Spleen (tissue), 13 donors: ENCODE measurements around the gene RNF222. TPM values are rescaled to one million over a fixed set of nuclear protein-coding genes. Genes with fewer than 3 reads are reported as not detected.

Source experiments
- DNase-seq: peaks from one replicate; pipeline ENCODE4 v3.0.0-alpha.2; 2020
- H3K27ac ChIP-seq, 8 donors: fragments of 200-600 bp; sonication (generic) in 7 of 8; 1 replicate in 4 of 8; 2 replicates in 4 of 8; pipeline versions ENCODE4 v1.5.0 to v1.8.0; 2016 to 2021; ENCODE audit warnings: inconsistent platforms in 4 of 8, mild to moderate bottlenecking in 4 of 8, moderate library complexity in 1 of 8
- H3K27me3 ChIP-seq, 7 donors: fragments of 200-600 bp; sonication (generic) in 6 of 7; replicated peaks in 1 of 7; 1 replicate in 4 of 7; 2 replicates in 3 of 7; pipeline versions ENCODE4 v1.5.0 to v1.8.0; 2016 to 2021; ENCODE audit warnings: inconsistent platforms in 3 of 7, mild to moderate bottlenecking in 1 of 7
- H3K36me3 ChIP-seq, 6 donors: fragments of 200-600 bp; sonication (generic) in 5 of 6; 1 replicate in 4 of 6; 2 replicates in 2 of 6; pipeline versions ENCODE4 v1.5.0 to v1.8.0; 2016 to 2021; ENCODE audit warnings: inconsistent platforms in 2 of 6
- H3K4me1 ChIP-seq, 6 donors: fragments of 200-600 bp; sonication (generic) in 5 of 6; 1 replicate in 3 of 6; 2 replicates in 3 of 6; pipeline versions ENCODE4 v1.5.0 to v1.8.0; 2016 to 2021; ENCODE audit warnings: inconsistent platforms in 3 of 6
- H3K4me3 ChIP-seq, 8 donors: fragments of 200-600 bp; sonication (generic) in 7 of 8; 1 replicate in 4 of 8; 2 replicates in 4 of 8; pipeline versions ENCODE4 v1.5.0 to v1.8.0; 2016 to 2021; ENCODE audit warnings: inconsistent platforms in 4 of 8, mild to moderate bottlenecking in 4 of 8, moderate library complexity in 2 of 8
- H3K9me3 ChIP-seq, 8 donors: fragments of 200-600 bp; sonication (generic) in 7 of 8; 1 replicate in 4 of 8; 2 replicates in 4 of 8; pipeline versions ENCODE4 v1.5.0 to v1.8.0; 2016 to 2021; ENCODE audit warnings: inconsistent platforms in 4 of 8
- POLR2A ChIP-seq, 3 donors: fragments of 450-650 bp; IDR thresholded peaks; one replicate each; pipeline ENCODE4 v1.5.1; 2017; ENCODE audit warnings: antibody characterized with exemption in 3 of 3, mild to moderate bottlenecking in 1 of 3
- POLR2AphosphoS5 ChIP-seq, 3 donors: sonication (generic); formaldehyde crosslinking; IDR thresholded peaks; one replicate each; pipeline ENCODE4 v1.5.1; 2017; ENCODE audit warnings: antibody characterized with exemption in 3 of 3
- WGBS, 5 donors: extraction: QIAGEN DNeasy Blood & Tissue Kit in 3 of 5; methylation state at CpG; one replicate each; pipeline versions ENCODE4 v1.1.5 to v1.1.7; 2013 to 2018; 5-methylcytosine and 5-hydroxymethylcytosine counted together
- intact Hi-C: fragments of 100-400 bp; cut with DNase I; formaldehyde crosslinking; loops from one replicate; pipeline ENCODE4 v1.15.0; 2023; ENCODE audit warnings: low total_unique reads
- long read RNA-seq, 2 donors: transcript quantifications; one replicate each; lab custom pipeline, GENCODE V29; 2026
- polyA plus RNA-seq, 3 donors: library from polyadenylated mRNA; stranded (reverse); fragments of 200-250 nt; gene quantifications; one replicate each; pipeline ENCODE4 v1.2.1, GENCODE V29; 2013
- total RNA-seq, 7 donors: library from RNA; depleted of rRNA in 3 of 7; stranded (reverse); fragments of >200 nt in 3 of 7; fragmentation: NEBNext Ultra II Directional in 4 of 7; extraction: Animal tissue kit (Norgen Biotek cat#: 25700) in 4 of 7; gene quantifications; one replicate each; pipeline versions ENCODE4 v1.1.0 to v1.2.1, GENCODE V29; 2016 to 2021
- TF ChIP-seq, protein P1 (sequence below), 11 experiments: fragments of 200-600 bp in 7 of 11; fragments of 450-650 bp in 4 of 11; sonication (generic) in 4 of 11; IDR thresholded peaks in 8 of 11; conservative IDR thresholded peaks in 3 of 11; 1 replicate in 7 of 11; 2 replicates in 4 of 11; pipeline versions ENCODE4 v1.4.0 to v1.8.0; 2016 to 2021; ENCODE audit warnings: antibody characterized with exemption in 11 of 11, inconsistent platforms in 4 of 11, mild to moderate bottlenecking in 1 of 11
- donor health status: healthy with polysubstance abuse.
- donor health status: DM: no; HTN: no; CAD: no; lungs with moderate emphysema.
- donor health status: DM: no; HTN: no; CAD: no.
- donor health status: Bipolar disorder and iron deficiency.
- donor health status: healthy.
- donor health status: DM: no; HTN: no; CAD: no.
- donor health status: DM: yes; HTN: yes; CAD: no.

The RNF222 gene, protein sequence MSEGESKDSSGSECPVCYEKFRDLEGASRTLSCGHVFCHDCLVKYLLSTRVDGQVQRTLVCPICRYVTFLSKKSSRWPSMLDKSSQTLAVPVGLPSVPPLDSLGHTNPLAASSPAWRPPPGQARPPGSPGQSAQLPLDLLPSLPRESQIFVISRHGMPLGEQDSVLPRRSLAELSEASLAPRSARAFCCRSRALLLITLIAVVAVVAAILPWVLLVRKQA
- total RNA-seq (not detected), polyA plus RNA-seq (under 1 TPM in 2 of 3 donors, not detected in 1; 0.03 to 0.05 TPM)
- long read RNA-seq, donor 1 = 0 reads
- long read RNA-seq, donor 2 = 0 reads

DNA sequence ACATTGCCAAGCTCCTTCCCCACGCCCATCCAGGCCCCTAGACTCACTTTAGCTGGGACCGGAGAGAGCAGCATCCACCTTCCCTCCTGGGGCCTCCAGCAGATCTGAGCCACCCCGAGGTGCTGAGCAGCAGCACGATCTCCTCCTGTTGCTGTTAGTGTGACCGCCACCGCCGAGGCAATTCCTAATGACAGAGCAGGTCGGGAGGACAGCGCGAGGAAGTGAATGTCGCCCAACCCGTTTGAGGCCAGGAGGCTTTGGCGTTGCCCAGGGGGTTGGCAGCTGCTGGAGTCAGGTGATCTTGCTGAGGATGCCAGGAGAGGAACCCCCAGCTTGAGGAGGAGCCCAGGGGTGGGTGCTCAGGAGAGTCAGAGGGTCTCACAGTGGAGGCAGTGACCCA is at the start of gene RNF222:
RNF222 (minus strand) TSS at position 192 of the 400 bp plus-strand sequence. CDS start 4,366 bp downstream, outside the sequence.
- H3K27me3 ChIP-seq = peaks cover 0 to 70% (median 0%) of the 10 kb centered on the region in 7 donors
- no peaks in the 10 kb centered on the region for H3K9me3 ChIP-seq
- peaks cover 0 to 17% (median 8%) of the 10 kb centered on the region in 6 donors for H3K4me1 ChIP-seq
- WGBS, 5 donors = 57 to 67% (median 62%) methylated on average over 8 to 13 of the region's 13 CpGs
- H3K36me3 ChIP-seq = no peaks in the 10 kb centered on the region
- TF ChIP-seq, protein P1, sequence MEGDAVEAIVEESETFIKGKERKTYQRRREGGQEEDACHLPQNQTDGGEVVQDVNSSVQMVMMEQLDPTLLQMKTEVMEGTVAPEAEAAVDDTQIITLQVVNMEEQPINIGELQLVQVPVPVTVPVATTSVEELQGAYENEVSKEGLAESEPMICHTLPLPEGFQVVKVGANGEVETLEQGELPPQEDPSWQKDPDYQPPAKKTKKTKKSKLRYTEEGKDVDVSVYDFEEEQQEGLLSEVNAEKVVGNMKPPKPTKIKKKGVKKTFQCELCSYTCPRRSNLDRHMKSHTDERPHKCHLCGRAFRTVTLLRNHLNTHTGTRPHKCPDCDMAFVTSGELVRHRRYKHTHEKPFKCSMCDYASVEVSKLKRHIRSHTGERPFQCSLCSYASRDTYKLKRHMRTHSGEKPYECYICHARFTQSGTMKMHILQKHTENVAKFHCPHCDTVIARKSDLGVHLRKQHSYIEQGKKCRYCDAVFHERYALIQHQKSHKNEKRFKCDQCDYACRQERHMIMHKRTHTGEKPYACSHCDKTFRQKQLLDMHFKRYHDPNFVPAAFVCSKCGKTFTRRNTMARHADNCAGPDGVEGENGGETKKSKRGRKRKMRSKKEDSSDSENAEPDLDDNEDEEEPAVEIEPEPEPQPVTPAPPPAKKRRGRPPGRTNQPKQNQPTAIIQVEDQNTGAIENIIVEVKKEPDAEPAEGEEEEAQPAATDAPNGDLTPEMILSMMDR (IDR thresholded peaks at IDR 0.05 in 8 of 11, conservative IDR thresholded peaks at IDR 0.05 in 3 of 11) = no peak
- TF ChIP-seq POLR2AphosphoS5 (IDR thresholded peaks at IDR 0.05) (no peak), POLR2A (IDR thresholded peaks at IDR 0.05) (no peak)
- no peak within 1 kb of the TSS for H3K4me3 ChIP-seq
- intact Hi-C loops = no loop called here
- no peak within 1 kb of the TSS for H3K27ac ChIP-seq
- peak; percentile 36 for DNase-seq

DNA sequence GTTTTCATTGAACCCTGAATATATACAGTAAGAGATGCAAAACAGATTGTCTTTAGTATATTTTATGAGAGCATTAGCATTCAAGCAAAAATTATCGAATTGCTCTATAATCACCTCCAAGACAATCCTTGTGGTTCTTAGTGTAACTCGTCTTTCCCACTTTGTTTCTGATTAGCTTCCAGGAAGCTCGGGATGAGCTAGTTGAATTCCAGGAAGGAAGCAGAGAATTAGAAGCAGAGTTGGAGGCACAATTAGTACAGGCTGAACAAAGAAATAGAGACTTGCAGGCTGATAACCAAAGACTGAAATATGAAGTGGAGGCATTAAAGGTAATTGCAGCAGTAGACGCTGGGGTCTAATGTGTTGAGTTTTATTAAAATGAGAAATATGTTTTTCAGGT is 47.9 kb upstream of the RNF222 start:
- H3K36me3 ChIP-seq = peaks cover 7 to 78% (median 56%) of the 10 kb centered on the region in 6 donors
- peak overlapping the region in 1 of 8 donors; percentile 9 for H3K27ac ChIP-seq
- TF ChIP-seq POLR2AphosphoS5 (IDR thresholded peaks at IDR 0.05) (no peak), POLR2A (IDR thresholded peaks at IDR 0.05) (no peak)
- TF ChIP-seq, protein P1 (IDR thresholded peaks at IDR 0.05 in 8 of 11, conservative IDR thresholded peaks at IDR 0.05 in 3 of 11) = no peak
- no peak for DNase-seq
- no peak overlapping the region for H3K4me3 ChIP-seq
- H3K9me3 ChIP-seq = no peaks in the 10 kb centered on the region
- no peaks in the 10 kb centered on the region for H3K27me3 ChIP-seq
- peaks cover 11 to 64% (median 30%) of the 10 kb centered on the region in 6 donors for H3K4me1 ChIP-seq
- 69 to 80% (median 77%) methylated on average over 4 of the region's 4 CpGs for WGBS, 5 donors
- intact Hi-C loops = no loop called here

- intact Hi-C loops = no loop called here
- Histone ChIP-seq H3K4me3 (no peak overlapping the region), H3K27me3 (no peaks in the 10 kb centered on the region), H3K4me1 (peaks cover 11 to 75% (median 33%) of the 10 kb centered on the region in 6 donors), H3K9me3 (no peaks in the 10 kb centered on the region), H3K36me3 (peaks cover 6 to 78% (median 48%) of the 10 kb centered on the region in 6 donors), H3K27ac (no peak overlapping the region)
- no peak for DNase-seq
- 83 to 93% (median 91%) methylated on average over 4 of the region's 4 CpGs for WGBS, 5 donors
- TF ChIP-seq POLR2A (IDR thresholded peaks at IDR 0.05) (no peak), POLR2AphosphoS5 (IDR thresholded peaks at IDR 0.05) (no peak)
- TF ChIP-seq, protein P1 (IDR thresholded peaks at IDR 0.05 in 8 of 11, conservative IDR thresholded peaks at IDR 0.05 in 3 of 11) = no peak
Measured at GRCh38 chr17:8444494-8444893, 46.9 kb upstream of the RNF222 start.

DNA sequence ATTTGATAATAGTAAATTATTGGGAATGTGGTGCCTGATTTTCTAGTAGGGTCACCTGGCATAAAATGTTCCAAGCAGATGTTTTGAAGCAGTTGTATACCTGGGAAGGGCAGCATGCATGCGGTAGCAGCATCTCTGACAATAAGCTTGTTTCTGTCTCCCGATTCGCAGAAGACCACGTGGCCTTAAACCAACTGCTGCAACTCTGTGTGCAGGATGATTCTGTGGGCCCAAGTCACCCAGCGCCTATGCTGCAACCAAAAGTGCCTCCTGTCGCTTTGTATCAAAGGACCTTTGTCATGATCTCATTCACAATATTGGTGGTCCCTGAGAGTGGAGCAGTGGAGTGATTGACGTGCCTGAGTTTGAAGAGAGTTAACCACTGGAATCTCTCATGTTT is 46.1 kb upstream of the RNF222 start:
- Histone ChIP-seq H3K4me1 (peaks cover 11 to 81% (median 36%) of the 10 kb centered on the region in 6 donors), H3K4me3 (no peak overlapping the region), H3K36me3 (peaks cover 3 to 78% (median 40%) of the 10 kb centered on the region in 6 donors), H3K27me3 (no peaks in the 10 kb centered on the region), H3K9me3 (no peaks in the 10 kb centered on the region), H3K27ac (no peak overlapping the region)
- 92 to 98% (median 94%) methylated on average over 7 of the region's 7 CpGs for WGBS, 5 donors
- TF ChIP-seq POLR2AphosphoS5 (IDR thresholded peaks at IDR 0.05) (no peak), POLR2A (IDR thresholded peaks at IDR 0.05) (no peak)
- TF ChIP-seq, protein P1 (IDR thresholded peaks at IDR 0.05 in 8 of 11, conservative IDR thresholded peaks at IDR 0.05 in 3 of 11) = no peak
- intact Hi-C loops = no loop called here
- no peak for DNase-seq
